ENCODE results near the gene BLTP3B. TPM values are rescaled to one million over a fixed set of nuclear protein-coding genes. Genes with fewer than 3 reads are reported as not detected.
A peak's percentile ranks its signal among the peaks of the same experiment; 100 is the strongest.

BLTP3B gene
- total and polyA plus RNA-seq, 2 of the 13 experiments (the other 11 are each of a cell fraction or from before 2014, with no cell fraction given), result 15.6 to 24.4 TPM

GRCh38 chr12:100142851-100143559, at the start of gene BLTP3B (continued):
- TF ChIP-seq ZNF460 (CRISPR knock-in tag; IDR thresholded peaks at IDR 0.05; ENCODE audit: borderline replicate concordance), result peak; percentile 55; the same call in 1 of the 2 replicates
- TF ChIP-seq REXO4 (CRISPR knock-in tag; IDR thresholded peaks at IDR 0.05; ENCODE audit: borderline replicate concordance), result no peak
- no peak for TF ChIP-seq ATRX (CRISPR knock-in tag; IDR thresholded peaks at IDR 0.05; ENCODE audit: borderline replicate concordance)
- peak; percentile 2; the same call in 1 of the 2 replicates for TF ChIP-seq ZNF274 (CRISPR knock-in tag; IDR thresholded peaks at IDR 0.05)
- TF ChIP-seq FOXP4 (CRISPR knock-in tag; IDR thresholded peaks at IDR 0.05), result no peak; the same call in 1 of the 2 replicates
- TF ChIP-seq, protein P1, sequence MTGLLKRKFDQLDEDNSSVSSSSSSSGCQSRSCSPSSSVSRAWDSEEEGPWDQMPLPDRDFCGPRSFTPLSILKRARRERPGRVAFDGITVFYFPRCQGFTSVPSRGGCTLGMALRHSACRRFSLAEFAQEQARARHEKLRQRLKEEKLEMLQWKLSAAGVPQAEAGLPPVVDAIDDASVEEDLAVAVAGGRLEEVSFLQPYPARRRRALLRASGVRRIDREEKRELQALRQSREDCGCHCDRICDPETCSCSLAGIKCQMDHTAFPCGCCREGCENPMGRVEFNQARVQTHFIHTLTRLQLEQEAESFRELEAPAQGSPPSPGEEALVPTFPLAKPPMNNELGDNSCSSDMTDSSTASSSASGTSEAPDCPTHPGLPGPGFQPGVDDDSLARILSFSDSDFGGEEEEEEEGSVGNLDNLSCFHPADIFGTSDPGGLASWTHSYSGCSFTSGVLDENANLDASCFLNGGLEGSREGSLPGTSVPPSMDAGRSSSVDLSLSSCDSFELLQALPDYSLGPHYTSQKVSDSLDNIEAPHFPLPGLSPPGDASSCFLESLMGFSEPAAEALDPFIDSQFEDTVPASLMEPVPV (CRISPR knock-in tag; IDR thresholded peaks at IDR 0.05), result no peak
- no peak for TF ChIP-seq KDM6A (CRISPR knock-in tag; IDR thresholded peaks at IDR 0.05; ENCODE audit: low read depth)
- TF ChIP-seq HNRNPUL1 (IDR thresholded peaks at IDR 0.05; ENCODE audit: low read depth, low read length), result no peak
- TF ChIP-seq FOXA3 (CRISPR knock-in tag; IDR thresholded peaks at IDR 0.05), result no peak
- no peak for TF ChIP-seq POLR2G (IDR thresholded peaks at IDR 0.05; ENCODE audit: low read depth, low read length)
- TF ChIP-seq RNF219 (CRISPR knock-in tag; IDR thresholded peaks at IDR 0.05), result no peak
- no peak for TF ChIP-seq ZNF383 (CRISPR knock-in tag; IDR thresholded peaks at IDR 0.05; ENCODE audit: borderline replicate concordance)
- TF ChIP-seq POLR2A (IDR thresholded peaks at IDR 0.05; ENCODE audit: insufficient read depth in 1 of 2, low read depth in 2 of 2, low read length in 2 of 2), result peak; percentile 42 to 58; a peak in 3 of 4 replicates

Data from HepG2 (cell line).